Right lobe of liver (tissue), 6 donors: Measurements from ENCODE around the gene KCNS1. TPM values are rescaled to one million over a fixed set of nuclear protein-coding genes. Genes with fewer than 3 reads are reported as not detected.

Source experiments
- ATAC-seq, 4 donors: fragments of 200-7000 bp; cut with Tn5 transposase; one replicate each; pipeline ENCODE4 v1.9.1; 2020; ENCODE audit warnings: mild to moderate bottlenecking in 4 of 4, moderate library complexity in 4 of 4
- DNase-seq, 3 donors: peaks; one replicate each; pipeline ENCODE4 v3.0.0-alpha.2; 2020
- H3K27ac ChIP-seq, 3 donors: fragments of 200-600 bp; one replicate each; pipeline ENCODE4 v1.8.0; 2022
- H3K27me3 ChIP-seq, 2 donors: fragments of 200-600 bp; one replicate each; pipeline ENCODE4 v1.8.0; 2022
- H3K36me3 ChIP-seq, 4 donors: fragments of 200-600 bp; sonication (generic) in 1 of 4; one replicate each; pipeline versions ENCODE4 v1.5.1 to v1.8.0; 2017 to 2022; ENCODE audit warnings: control low read depth in 1 of 4
- H3K4me1 ChIP-seq, 4 donors: fragments of 200-600 bp; sonication (generic) in 1 of 4; one replicate each; pipeline versions ENCODE4 v1.5.1 to v1.8.0; 2017 to 2022; ENCODE audit warnings: control low read depth in 1 of 4
- H3K4me3 ChIP-seq, 3 donors: fragments of 200-600 bp; one replicate each; pipeline ENCODE4 v1.8.0; 2022
- H3K9me3 ChIP-seq, 4 donors: fragments of 200-600 bp; sonication (generic) in 1 of 4; one replicate each; pipeline versions ENCODE4 v1.5.1 to v1.8.0; 2017 to 2022; ENCODE audit warnings: control low read depth in 1 of 4
- CTCF ChIP-seq, 4 donors: fragments of 200-600 bp in 3 of 4; fragments of 450-650 bp in 1 of 4; IDR thresholded peaks; one replicate each; pipeline versions ENCODE4 v1.5.1 to v1.8.0; 2016 to 2022; ENCODE audit warnings: antibody characterized with exemption in 4 of 4, mild to moderate bottlenecking in 2 of 4
- POLR2A ChIP-seq: fragments of 450-650 bp; IDR thresholded peaks from one replicate; pipeline ENCODE4 v1.6.1; 2017; ENCODE audit warnings: antibody characterized with exemption, mild to moderate bottlenecking
- WGBS: methylation state at CpG from one replicate; pipeline ENCODE4 v1.1.6; 2018; ENCODE audit warnings: low coverage, low lambda C conversion rate; ENCODE audit not compliant: insufficient coverage; ENCODE audit errors: missing lambda C conversion rate; 5-methylcytosine and 5-hydroxymethylcytosine counted together
- intact Hi-C, 2 donors: fragments of 100-400 bp; cut with DNase I; formaldehyde crosslinking; loops; one replicate each; pipeline versions ENCODE4 v1.11.2 to v1.14.1; 2022
- total RNA-seq, 6 experiments: library from RNA; depleted of rRNA in 2 of 6; stranded (reverse); fragments of >200 nt in 2 of 6; fragmentation: NEBNext Ultra II Directional in 3 of 6; extraction: Animal tissue kit (Norgen Biotek cat#: 25700) in 3 of 6; gene quantifications; one replicate each; pipeline versions ENCODE4 v1.1.0 to v1.2.4, GENCODE V29; 2016 to 2023
- donor health status: DM: no; HTN: yes; CAD: no.
- donor health status: DM: no; HTN: no; CAD: no.
- donor health status: DM: no; HTN: no; CAD: no.
- donor health status: DM: no; HTN: yes; CAD: no.
- donor health status: DM: no; HTN: yes; CAD: no.

Gene KCNS1
- total RNA-seq, 6 experiments from 2014 or later, result 0.12 TPM; not detected in 5

- WGBS, result 65% methylated on average over 2 of the region's 2 CpGs
- Histone ChIP-seq H3K36me3 (no peaks in the 10 kb centered on the region), H3K4me3 (no peak overlapping the region), H3K4me1 (no peaks in the 10 kb centered on the region), H3K9me3 (no peaks in the 10 kb centered on the region), H3K27ac (no peak overlapping the region), H3K27me3 (no peaks in the 10 kb centered on the region)
- intact Hi-C loops, result no loop called here
- TF ChIP-seq POLR2A, result no peak
- TF ChIP-seq CTCF (IDR thresholded peaks at IDR 0.05), result no peak
- ATAC-seq, result no peak
- DNase-seq, result no peak
Measured at GRCh38 chr20:45105317-45105716, 4.4 kb upstream of the KCNS1 start.

- DNase-seq (no peak), ATAC-seq (no peak)
- H3K9me3 ChIP-seq, result no peaks in the 10 kb centered on the region
- H3K27ac ChIP-seq, result no peak overlapping the region
- WGBS, result 63% methylated on average over 4 of the region's 5 CpGs
- H3K4me1 ChIP-seq, result no peaks in the 10 kb centered on the region
- no peaks in the 10 kb centered on the region for H3K36me3 ChIP-seq
- no peak overlapping the region for H3K4me3 ChIP-seq
- no peaks in the 10 kb centered on the region for H3K27me3 ChIP-seq
- TF ChIP-seq CTCF (IDR thresholded peaks at IDR 0.05) (no peak), POLR2A (no peak)
- intact Hi-C loops, result no loop called here
Measured at GRCh38 chr20:45104786-45105185, 3.9 kb upstream of the KCNS1 start.

- Histone ChIP-seq H3K4me3 (no peak overlapping the region), H3K27me3 (peaks cover under 1 to 4% of the 10 kb centered on the region in 2 donors), H3K9me3 (no peaks in the 10 kb centered on the region), H3K36me3 (no peaks in the 10 kb centered on the region), H3K4me1 (peaks cover 0 to 4% (median 0%) of the 10 kb centered on the region in 4 donors), H3K27ac (no peak overlapping the region)
- ATAC-seq, result no peak
- TF ChIP-seq CTCF (IDR thresholded peaks at IDR 0.05) (no peak), POLR2A (no peak)
- WGBS, result 36% methylated on average over 2 of the region's 2 CpGs
- DNase-seq, result no peak
- intact Hi-C loops, result no loop called here
Measured at GRCh38 chr20:45103072-45103471, 2.1 kb upstream of the KCNS1 start.

- Histone ChIP-seq H3K4me1 (peaks cover 0 to 7% (median 0%) of the 10 kb centered on the region in 4 donors), H3K36me3 (no peaks in the 10 kb centered on the region), H3K27me3 (peaks cover 4 to 10% of the 10 kb centered on the region in 2 donors), H3K9me3 (no peaks in the 10 kb centered on the region), H3K27ac (no peak overlapping the region), H3K4me3 (no peak overlapping the region)
- ATAC-seq (peak; percentile 51 to 70 (median 57)), DNase-seq (no peak)
- TF ChIP-seq POLR2A, result no peak
- TF ChIP-seq CTCF (IDR thresholded peaks at IDR 0.05), result no peak
- intact Hi-C loops, result no loop called here
- 40% methylated on average over 2 of the region's 6 CpGs for WGBS
Measured at GRCh38 chr20:45101333-45101850, 465 bp upstream of the KCNS1 start.
